Hippocampal formation (tissue), 2 donors: ENCODE results near the gene CLEC16A.

Experiments used
- DNase-seq, 2 donors: peaks; one replicate each; lab custom pipeline; 2025; lab: John Stamatoyannopoulos, UW

CLEC16A gene

GRCh38 chr16:11158018-11158417 lies 213.7 kb downstream of the CLEC16A start:
- DNase-seq, result no peak

GRCh38 chr16:11159282-11159681 lies 214.9 kb downstream of the CLEC16A start:
- DNase-seq, result no peak

- DNase-seq, result no peak
Measured at GRCh38 chr16:11160676-11161115, 216.3 kb downstream of the CLEC16A start.

- DNase-seq, result no peak
Measured at GRCh38 chr16:11161439-11161838, 217.1 kb downstream of the CLEC16A start.

- DNase-seq, result no peak
Measured at GRCh38 chr16:11161974-11162373, 217.6 kb downstream of the CLEC16A start.

- no peak for DNase-seq
Measured at GRCh38 chr16:11162586-11163268, 218.4 kb downstream of the CLEC16A start.

- no peak for DNase-seq
Measured at GRCh38 chr16:11163761-11164261, 219.4 kb downstream of the CLEC16A start.

- DNase-seq, result no peak
Measured at GRCh38 chr16:11164482-11165270, 220.3 kb downstream of the CLEC16A start.

- DNase-seq, result no peak
Measured at GRCh38 chr16:11165349-11165748, 221.0 kb downstream of the CLEC16A start.

GRCh38 chr16:11165894-11166665 lies 221.7 kb downstream of the CLEC16A start:
- no peak for DNase-seq

GRCh38 chr16:11167581-11167980 lies 223.2 kb downstream of the CLEC16A start:
- no peak for DNase-seq

- no peak for DNase-seq
Measured at GRCh38 chr16:11168386-11169051, 224.2 kb downstream of the CLEC16A start.

GRCh38 chr16:11169641-11170040 lies 225.3 kb downstream of the CLEC16A start:
- no peak for DNase-seq

GRCh38 chr16:11170201-11170600 lies 225.8 kb downstream of the CLEC16A start:
- DNase-seq, result no peak

GRCh38 chr16:11170696-11171447 lies 226.5 kb downstream of the CLEC16A start:
- no peak for DNase-seq

- no peak for DNase-seq
Measured at GRCh38 chr16:11171448-11171709, 227.0 kb downstream of the CLEC16A start.

GRCh38 chr16:11171757-11172299 lies 227.5 kb downstream of the CLEC16A start:
- no peak for DNase-seq

- DNase-seq, result no peak
Measured at GRCh38 chr16:11173426-11173825, 229.1 kb downstream of the CLEC16A start.

GRCh38 chr16:11174141-11174540 lies 229.8 kb downstream of the CLEC16A start:
- DNase-seq, result no peak

- DNase-seq, result no peak
Measured at GRCh38 chr16:11175106-11175786, 230.9 kb downstream of the CLEC16A start.
